A549 (cell line): Measurements from ENCODE around the gene NFIX. TPM values are rescaled to one million over a fixed set of nuclear protein-coding genes. Genes with fewer than 3 reads are reported as not detected.

Experiments
- ATAC-seq, 2 experiments: fragments of 200-7000 bp in 1 of 2; fragments of >200 bp in 1 of 2; cut with Nextera tagmentation in 1 of 2; cut with Tn5 transposase in 1 of 2; 3 replicates each; pipeline versions ENCODE4 v1.8.0 to v1.9.1; 2018 to 2020; ENCODE audit warnings: mild to moderate bottlenecking in 1 of 2, moderate library complexity in 1 of 2
- CTCF ChIA-PET: fragments of 300-600 bp; sonication (Branson Sonifier 250); formaldehyde crosslinking; extraction: SDS; loops from one replicate; lab custom pipeline; 2021; ENCODE audit warnings: antibody characterized with exemption, inconsistent platforms; lab: Yijun Ruan, JAX
- POLR2A ChIA-PET: fragments of 350-600 bp; formaldehyde crosslinking; extraction: SDS; loops from one replicate; lab custom pipeline; 2021; ENCODE audit warnings: antibody characterized with exemption, inconsistent platforms; lab: Yijun Ruan, JAX
- DNase-seq, 2 experiments: peaks; one replicate each; pipeline versions ENCODE4 v3.0.0 to v3.0.0-alpha.2; 2011 to 2016; ENCODE audit warnings: low read depth in 1 of 2, low spot score in 1 of 2
- FAIRE-seq: peaks from 2 replicates; lab custom pipeline; 2011; peaks lifted over from hg19 to GRCh38; lab: Jason Lieb, UNC
- H3K27ac ChIP-seq, 2 experiments: fragments of >200 bp; sonication (Bioruptor Twin); formaldehyde crosslinking; 3 replicates each; pipeline ENCODE4 v1.5.1; 2016 to 2017
- H3K4me1 ChIP-seq: fragments of >200 bp; sonication (Bioruptor Twin); formaldehyde crosslinking; 3 replicates; pipeline ENCODE4 v1.6.1; 2016
- H3K4me2 ChIP-seq: fragments of >200 bp; sonication (Bioruptor Twin); formaldehyde crosslinking; 3 replicates; pipeline ENCODE4 v1.6.1; 2016
- H3K4me3 ChIP-seq: fragments of >200 bp; sonication (Bioruptor Twin); formaldehyde crosslinking; 3 replicates; pipeline ENCODE4 v1.5.1; 2016
- H3K9me3 ChIP-seq: fragments of >200 bp; sonication (Bioruptor Twin); formaldehyde crosslinking; 3 replicates; pipeline ENCODE4 v1.6.1; 2016
- BHLHE40 ChIP-seq: IDR thresholded peaks from 2 replicates; pipeline ENCODE4 v1.6.1; 2012; ENCODE audit warnings: low read depth, low read length, inconsistent platforms
- CEBPB ChIP-seq, 2 experiments: fragments of >200 bp in 1 of 2; sonication (Bioruptor Twin) in 1 of 2; formaldehyde crosslinking in 1 of 2; IDR thresholded peaks; 2 replicates each; pipeline ENCODE4 v1.6.1; 2012 to 2016
- CHD2 ChIP-seq: fragments of 150-350 bp; IDR thresholded peaks from 2 replicates; pipeline ENCODE4 v1.6.1; 2014; ENCODE audit warnings: low read length; ENCODE audit not compliant: partially characterized antibody
- EP300 ChIP-seq, 2 experiments: fragments of >200 bp; sonication (Bioruptor Twin); formaldehyde crosslinking; IDR thresholded peaks; 2 replicates in 1 of 2; 3 replicates in 1 of 2; pipeline ENCODE4 v1.6.1; 2016 to 2017
- FOSL2 ChIP-seq, 2 experiments: fragments of 450-650 bp in 1 of 2; fragments of >200 bp in 1 of 2; sonication (Bioruptor Twin) in 1 of 2; formaldehyde crosslinking; IDR thresholded peaks; 2 replicates each; pipeline versions ENCODE4 v1.5.0 to v1.6.1; 2016 to 2020; ENCODE audit warnings: mild to moderate bottlenecking in 1 of 2, moderate library complexity in 1 of 2
- FOXS1 ChIP-seq: fragments of 250-450 bp; sonication (Bioruptor Pico); IDR thresholded peaks from 2 replicates; pipeline ENCODE4 v1.5.0; 2020; ENCODE audit warnings: mild to moderate bottlenecking, moderate library complexity
- GATA3 ChIP-seq: IDR thresholded peaks from 2 replicates; pipeline ENCODE4 v1.6.1; 2012; ENCODE audit warnings: borderline replicate concordance
- HEYL ChIP-seq: fragments of 250-450 bp; sonication (Bioruptor Pico); IDR thresholded peaks from 2 replicates; pipeline ENCODE4 v1.8.0; 2021; ENCODE audit warnings: mild to moderate bottlenecking, moderate library complexity
- HOXA7 ChIP-seq: fragments of 250-450 bp; sonication (Bioruptor Pico); IDR thresholded peaks from 2 replicates; pipeline ENCODE4 v1.5.0; 2020; ENCODE audit warnings: mild to moderate bottlenecking, moderate library complexity
- HOXB13 ChIP-seq: fragments of 250-450 bp; sonication (Bioruptor Pico); IDR thresholded peaks from 2 replicates; pipeline ENCODE4 v1.5.0; 2020; ENCODE audit warnings: low read depth, mild to moderate bottlenecking, moderate library complexity
- JUNB ChIP-seq: fragments of >200 bp; sonication (Bioruptor Twin); formaldehyde crosslinking; IDR thresholded peaks from 2 replicates; pipeline ENCODE4 v1.6.1; 2016
- MAFK ChIP-seq: fragments of 450-650 bp; IDR thresholded peaks from 2 replicates; pipeline ENCODE4 v1.6.1; 2014; ENCODE audit not compliant: partially characterized antibody
- MAZ ChIP-seq: fragments of 150-350 bp; IDR thresholded peaks from 2 replicates; pipeline ENCODE4 v1.6.1; 2014; ENCODE audit warnings: antibody characterized with exemption, low read depth, low read length, borderline replicate concordance
- MYC ChIP-seq: IDR thresholded peaks from 2 replicates; pipeline ENCODE4 v1.6.1; 2012; ENCODE audit warnings: mild to moderate bottlenecking, inconsistent platforms, low read length, improper control_type of control experiment, borderline replicate concordance
- NFE2L2 ChIP-seq: fragments of 150-350 bp; conservative IDR thresholded peaks from 2 replicates; pipeline ENCODE4 v1.6.1; 2014; ENCODE audit warnings: low read length
- PHF8 ChIP-seq: fragments of 200-600 bp; sonication (generic); IDR thresholded peaks from 2 replicates; pipeline ENCODE4 v1.6.1; 2016; ENCODE audit warnings: low read depth, mild to moderate bottlenecking, antibody characterized with exemption, moderate library complexity, borderline replicate concordance
- RFX5 ChIP-seq: fragments of 450-650 bp; IDR thresholded peaks from 2 replicates; pipeline ENCODE4 v1.7.1; 2014; ENCODE audit warnings: antibody characterized with exemption, mild to moderate bottlenecking, moderate library complexity
- SREBF2 ChIP-seq: fragments of 450-650 bp; IDR thresholded peaks from 2 replicates; pipeline ENCODE4 v1.6.1; 2014; ENCODE audit warnings: mild to moderate bottlenecking, moderate library complexity
- TFCP2L1 ChIP-seq: fragments of 250-450 bp; sonication (Bioruptor Pico); IDR thresholded peaks from 2 replicates; pipeline ENCODE4 v1.5.0; 2021; ENCODE audit warnings: mild to moderate bottlenecking
- ZFP36 ChIP-seq: fragments of 450-650 bp; IDR thresholded peaks from 2 replicates; pipeline ENCODE4 v1.6.1; 2014; ENCODE audit warnings: borderline replicate concordance; ENCODE audit not compliant: partially characterized antibody
- ZNF302 ChIP-seq: fragments of 250-450 bp; sonication (Bioruptor Pico); IDR thresholded peaks from 2 replicates; pipeline ENCODE4 v1.9.0; 2021; ENCODE audit warnings: inconsistent platforms, mild to moderate bottlenecking, moderate library complexity
- ZSCAN20 ChIP-seq: fragments of 250-450 bp; sonication (Bioruptor Pico); IDR thresholded peaks from 2 replicates; pipeline ENCODE4 v1.8.0; 2022; ENCODE audit warnings: mild to moderate bottlenecking, moderate library complexity
- WGBS: methylation state at CpG from one replicate; pipeline ENCODE4 v1.1.6; 2017; ENCODE audit errors: missing lambda C conversion rate; 5-methylcytosine and 5-hydroxymethylcytosine counted together
- polyA plus RNA-seq, 4 experiments: library from polyadenylated mRNA; depleted of rRNA in 3 of 4; stranded (reverse); fragments of >200 nt; fragmentation: RNase III in 1 of 4; extraction: RNeasy Plus Mini Kit Qiagen cat#74134 plus additional on column Dnase treatment in 1 of 4; gene quantifications; 2 replicates in 3 of 4; 3 replicates in 1 of 4; pipeline ENCODE4 v1.2.3, GENCODE V29; 2011 to 2017
- TF ChIP-seq, protein P1 (sequence below): IDR thresholded peaks from 2 replicates; pipeline ENCODE4 v1.6.1; 2012
- TF ChIP-seq, protein P2 (sequence below): fragments of >200 bp; sonication (Bioruptor Twin); formaldehyde crosslinking; IDR thresholded peaks from 2 replicates; pipeline ENCODE4 v1.6.1; 2016
- TF ChIP-seq, protein P3 (sequence below): fragments of 450-650 bp; IDR thresholded peaks from 2 replicates; pipeline ENCODE4 v1.6.1; 2014; ENCODE audit warnings: antibody characterized with exemption
- TF ChIP-seq, protein P4 (sequence below): IDR thresholded peaks from 2 replicates; pipeline ENCODE4 v1.6.1; 2012
- TF ChIP-seq, protein P5 (sequence below): IDR thresholded peaks from 2 replicates; pipeline ENCODE4 v1.6.1; 2012; ENCODE audit warnings: low read depth, borderline replicate concordance

Gene NFIX
- polyA plus RNA-seq, 2 of the 4 experiments (the other 2 are of a cell fraction): 0.52 to 3.0 TPM

DNA sequence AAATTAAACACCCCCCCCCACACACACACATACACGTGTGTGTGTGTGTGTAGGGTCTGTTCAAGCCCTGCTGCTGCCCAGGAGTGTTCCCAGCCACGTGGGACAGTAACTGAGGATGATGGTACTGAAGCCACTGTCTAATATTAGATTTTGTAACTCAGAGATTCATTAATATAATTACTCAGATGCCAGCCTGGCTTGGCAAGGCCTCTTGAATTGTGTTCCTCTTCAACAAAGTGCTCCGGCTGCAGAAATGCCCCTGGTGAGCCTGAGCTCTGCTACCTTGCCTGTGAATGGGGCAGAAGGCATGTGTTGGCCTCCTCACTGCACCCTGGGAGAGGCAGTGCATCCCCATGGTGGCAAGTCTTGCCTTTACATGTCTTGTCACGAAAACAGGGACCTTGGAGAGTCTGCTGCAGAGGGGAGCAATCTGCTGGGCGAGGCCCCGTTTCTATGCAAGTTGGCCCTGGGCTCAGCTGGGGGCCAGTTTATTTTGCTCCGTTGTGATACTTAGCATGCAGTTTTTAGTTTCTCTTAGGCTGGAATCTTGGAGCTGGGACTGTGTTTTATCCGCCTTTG lies 44.0 kb downstream of the NFIX start:
- no peak for DNase-seq
- Histone ChIP-seq H3K27ac (no peak overlapping the region), H3K4me2 (no peak overlapping the region), H3K4me1 (peaks cover 17% of the 10 kb centered on the region), H3K9me3 (no peaks in the 10 kb centered on the region), H3K4me3 (no peak overlapping the region)
- POLR2A ChIA-PET: interaction anchor here (0.5 kb wide), 1 partner anchor 88 kb away, joined by 4 read pairs; no protein-coding TSS in a partner anchor
- ATAC-seq: no peak
- CTCF ChIA-PET: interaction anchor here (1.2 to 3.4 kb wide), 6 partner anchors 9 to 56 kb away, joined by 3 to 20 read pairs (median 5); no protein-coding TSS in a partner anchor
- WGBS: 87% methylated on average over 8 of the region's 8 CpGs
- TF ChIP-seq FOSL2 (IDR thresholded peaks at IDR 0.05): no peak
- TF ChIP-seq FOSL2 (CRISPR knock-in tag; IDR thresholded peaks at IDR 0.05): no peak
- TF ChIP-seq CEBPB (IDR thresholded peaks at IDR 0.05): no peak
- no peak for TF ChIP-seq SREBF2
- no peak for TF ChIP-seq MAZ
- no peak for TF ChIP-seq MAFK
- TF ChIP-seq, protein P1, sequence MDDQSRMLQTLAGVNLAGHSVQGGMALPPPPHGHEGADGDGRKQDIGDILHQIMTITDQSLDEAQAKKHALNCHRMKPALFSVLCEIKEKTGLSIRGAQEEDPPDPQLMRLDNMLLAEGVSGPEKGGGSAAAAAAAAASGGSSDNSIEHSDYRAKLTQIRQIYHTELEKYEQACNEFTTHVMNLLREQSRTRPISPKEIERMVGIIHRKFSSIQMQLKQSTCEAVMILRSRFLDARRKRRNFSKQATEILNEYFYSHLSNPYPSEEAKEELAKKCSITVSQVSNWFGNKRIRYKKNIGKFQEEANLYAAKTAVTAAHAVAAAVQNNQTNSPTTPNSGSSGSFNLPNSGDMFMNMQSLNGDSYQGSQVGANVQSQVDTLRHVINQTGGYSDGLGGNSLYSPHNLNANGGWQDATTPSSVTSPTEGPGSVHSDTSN: no peak
- TF ChIP-seq NFE2L2: no peak
- no peak for TF ChIP-seq PHF8
- TF ChIP-seq, protein P2, sequence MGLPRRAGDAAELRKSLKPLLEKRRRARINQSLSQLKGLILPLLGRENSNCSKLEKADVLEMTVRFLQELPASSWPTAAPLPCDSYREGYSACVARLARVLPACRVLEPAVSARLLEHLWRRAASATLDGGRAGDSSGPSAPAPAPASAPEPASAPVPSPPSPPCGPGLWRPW: no peak
- no peak for TF ChIP-seq MYC
- TF ChIP-seq JUNB: no peak
- TF ChIP-seq, protein P3, sequence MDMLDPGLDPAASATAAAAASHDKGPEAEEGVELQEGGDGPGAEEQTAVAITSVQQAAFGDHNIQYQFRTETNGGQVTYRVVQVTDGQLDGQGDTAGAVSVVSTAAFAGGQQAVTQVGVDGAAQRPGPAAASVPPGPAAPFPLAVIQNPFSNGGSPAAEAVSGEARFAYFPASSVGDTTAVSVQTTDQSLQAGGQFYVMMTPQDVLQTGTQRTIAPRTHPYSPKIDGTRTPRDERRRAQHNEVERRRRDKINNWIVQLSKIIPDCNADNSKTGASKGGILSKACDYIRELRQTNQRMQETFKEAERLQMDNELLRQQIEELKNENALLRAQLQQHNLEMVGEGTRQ: no peak
- no peak for FAIRE-seq

DNA sequence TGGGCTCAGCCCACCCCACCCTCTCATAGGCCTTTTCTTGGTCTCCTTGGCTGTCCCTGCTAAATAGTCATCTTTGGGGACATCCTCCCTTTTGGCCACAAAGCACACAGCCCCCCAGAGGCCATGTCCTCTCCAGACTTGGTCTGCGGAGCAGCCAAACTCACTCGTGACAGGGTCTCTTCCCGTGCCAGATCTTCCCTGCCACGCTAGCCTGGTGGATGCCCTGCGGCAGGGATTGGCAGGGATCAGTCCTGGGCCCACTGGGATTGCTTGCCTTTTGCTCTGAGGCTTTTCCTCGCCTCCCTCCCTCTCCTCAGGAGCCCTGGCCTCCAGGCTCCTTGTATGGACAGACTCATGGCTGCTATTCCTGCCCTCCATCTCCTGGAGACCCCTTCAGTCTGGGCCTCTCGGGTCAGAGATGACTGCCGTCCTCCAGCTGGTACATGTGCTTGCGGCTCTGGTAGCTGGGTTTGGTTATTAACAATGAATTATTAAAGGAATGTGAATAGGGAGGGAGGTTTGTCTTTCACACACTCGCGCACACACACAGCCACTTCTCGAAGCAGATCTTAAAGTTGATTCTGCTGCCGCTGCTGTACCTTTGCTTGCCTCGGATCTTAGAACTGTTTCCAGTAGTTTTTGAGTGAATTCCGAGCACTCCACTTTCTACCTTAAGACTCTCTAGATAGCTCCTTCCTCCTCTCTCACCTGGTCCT lies 45.1 kb downstream of the NFIX start:
- Histone ChIP-seq H3K4me3 (no peak overlapping the region), H3K27ac (no peak overlapping the region), H3K4me2 (no peak overlapping the region), H3K4me1 (peaks cover 17% of the 10 kb centered on the region), H3K9me3 (no peaks in the 10 kb centered on the region)
- FAIRE-seq (no peak), DNase-seq (no peak), ATAC-seq (no peak)
- ChIA-PET POLR2A (interaction anchor here (0.5 kb wide), 1 partner anchor 87 kb away, joined by 4 read pairs; no protein-coding TSS in a partner anchor), CTCF (interaction anchor here (0.6 to 3.4 kb wide), 6 partner anchors 10 to 57 kb away, joined by 3 to 20 read pairs (median 5); no protein-coding TSS in a partner anchor)
- TF ChIP-seq CHD2: no peak
- no peak for TF ChIP-seq RFX5
- TF ChIP-seq JUNB: no peak
- TF ChIP-seq FOXS1: no peak
- TF ChIP-seq ZSCAN20: no peak
- TF ChIP-seq, protein P4, sequence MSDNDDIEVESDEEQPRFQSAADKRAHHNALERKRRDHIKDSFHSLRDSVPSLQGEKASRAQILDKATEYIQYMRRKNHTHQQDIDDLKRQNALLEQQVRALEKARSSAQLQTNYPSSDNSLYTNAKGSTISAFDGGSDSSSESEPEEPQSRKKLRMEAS: no peak
- no peak for TF ChIP-seq ZFP36
- TF ChIP-seq TFCP2L1 (CRISPR knock-in tag): no peak
- TF ChIP-seq HOXB13 (CRISPR knock-in tag): no peak
- TF ChIP-seq ZNF302 (CRISPR knock-in tag): no peak
- no peak for TF ChIP-seq BHLHE40
- TF ChIP-seq, protein P3: no peak
- TF ChIP-seq SREBF2: no peak
- no peak for TF ChIP-seq HOXA7
- no peak for TF ChIP-seq EP300 (IDR thresholded peaks at IDR 0.05)
- TF ChIP-seq GATA3: no peak
- TF ChIP-seq, protein P5, sequence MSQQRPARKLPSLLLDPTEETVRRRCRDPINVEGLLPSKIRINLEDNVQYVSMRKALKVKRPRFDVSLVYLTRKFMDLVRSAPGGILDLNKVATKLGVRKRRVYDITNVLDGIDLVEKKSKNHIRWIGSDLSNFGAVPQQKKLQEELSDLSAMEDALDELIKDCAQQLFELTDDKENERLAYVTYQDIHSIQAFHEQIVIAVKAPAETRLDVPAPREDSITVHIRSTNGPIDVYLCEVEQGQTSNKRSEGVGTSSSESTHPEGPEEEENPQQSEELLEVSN: no peak
- TF ChIP-seq HEYL: no peak
- WGBS: 75% methylated on average over 15 of the region's 15 CpGs
